Measurements from ENCODE around the gene WDR43.

GRCh38 chr2:28948160-28948559, 53.7 kb downstream of the WDR43 start:
- TF ChIP-seq CTCF (IDR thresholded peaks at IDR 0.05; ENCODE audit: low read depth, low read length) (no peak), POLR2A (IDR thresholded peaks at IDR 0.05; ENCODE audit: extremely low read depth, insufficient read length) (no peak), MAX (IDR thresholded peaks at IDR 0.05; ENCODE audit: low read depth, low read length) (no peak), MYC (IDR thresholded peaks at IDR 0.05; ENCODE audit: low read depth, low read length) (no peak)

Data from NB4 (cell line).